ENCODE measurements around the gene SKAP2.

The SKAP2 gene

DNA sequence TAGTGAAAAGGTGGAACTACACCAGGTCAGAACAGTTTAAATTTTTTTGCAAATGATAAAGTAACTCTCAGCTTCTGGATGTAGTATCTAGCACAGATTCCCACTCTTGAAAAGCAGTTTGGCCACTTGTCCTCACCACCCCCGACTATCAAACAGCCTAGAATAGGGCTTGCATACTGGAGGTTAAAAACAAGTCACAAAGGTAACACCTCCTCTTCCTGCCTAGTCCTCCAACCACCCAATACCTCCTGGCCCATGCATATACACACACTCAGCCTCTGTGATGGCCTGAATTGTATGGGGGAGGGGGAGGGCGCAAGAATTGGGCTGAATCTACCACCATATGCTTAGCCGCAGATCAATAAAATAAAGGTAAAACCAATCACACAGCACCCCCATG is 5.7 kb downstream of the SKAP2 start:
- in situ Hi-C loops (cut with MboI; ENCODE audit: low sequenced_read_pairs, unreplicated experiment), result loop anchor here (10.0 kb wide), 1 partner anchor 296 kb away; the partner anchor contains the start of genes HOXA3 and HOXA7
- no peak for DNase-seq (ENCODE audit: low spot score)
- TF ChIP-seq, protein P1, sequence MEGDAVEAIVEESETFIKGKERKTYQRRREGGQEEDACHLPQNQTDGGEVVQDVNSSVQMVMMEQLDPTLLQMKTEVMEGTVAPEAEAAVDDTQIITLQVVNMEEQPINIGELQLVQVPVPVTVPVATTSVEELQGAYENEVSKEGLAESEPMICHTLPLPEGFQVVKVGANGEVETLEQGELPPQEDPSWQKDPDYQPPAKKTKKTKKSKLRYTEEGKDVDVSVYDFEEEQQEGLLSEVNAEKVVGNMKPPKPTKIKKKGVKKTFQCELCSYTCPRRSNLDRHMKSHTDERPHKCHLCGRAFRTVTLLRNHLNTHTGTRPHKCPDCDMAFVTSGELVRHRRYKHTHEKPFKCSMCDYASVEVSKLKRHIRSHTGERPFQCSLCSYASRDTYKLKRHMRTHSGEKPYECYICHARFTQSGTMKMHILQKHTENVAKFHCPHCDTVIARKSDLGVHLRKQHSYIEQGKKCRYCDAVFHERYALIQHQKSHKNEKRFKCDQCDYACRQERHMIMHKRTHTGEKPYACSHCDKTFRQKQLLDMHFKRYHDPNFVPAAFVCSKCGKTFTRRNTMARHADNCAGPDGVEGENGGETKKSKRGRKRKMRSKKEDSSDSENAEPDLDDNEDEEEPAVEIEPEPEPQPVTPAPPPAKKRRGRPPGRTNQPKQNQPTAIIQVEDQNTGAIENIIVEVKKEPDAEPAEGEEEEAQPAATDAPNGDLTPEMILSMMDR (IDR thresholded peaks at IDR 0.05; ENCODE audit: borderline replicate concordance, control extremely low read depth, extremely low read depth, insufficient read depth, missing control alignments), result no peak

DNA sequence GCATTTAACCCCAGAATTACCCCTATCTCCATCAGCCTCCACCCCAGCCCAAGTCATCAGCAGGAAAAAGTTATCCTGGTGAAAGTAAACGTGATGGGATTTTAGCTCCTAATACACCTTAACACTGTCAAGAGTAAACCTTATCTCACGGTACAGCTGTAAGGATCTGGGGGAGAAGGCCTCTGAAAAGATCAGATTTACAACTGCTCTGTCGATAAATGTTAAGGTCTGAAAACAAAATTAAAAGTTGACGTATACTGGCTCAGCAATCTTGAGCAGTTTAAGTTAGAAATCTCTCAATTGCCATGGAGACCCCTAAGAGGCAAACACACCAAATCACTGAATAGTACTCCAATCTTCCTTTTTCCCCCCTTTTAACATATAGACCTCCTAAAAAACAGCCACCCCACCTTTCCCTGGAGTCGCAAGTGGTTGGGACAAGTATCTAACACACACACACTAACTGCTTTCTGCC is 6.1 kb downstream of the SKAP2 start:
- TF ChIP-seq, protein P1 (IDR thresholded peaks at IDR 0.05; ENCODE audit: borderline replicate concordance, control extremely low read depth, extremely low read depth, insufficient read depth, missing control alignments), result no peak
- no peak for DNase-seq (ENCODE audit: low spot score)
- in situ Hi-C loops (cut with MboI; ENCODE audit: low sequenced_read_pairs, unreplicated experiment), result loop anchor here (10.0 kb wide), 1 partner anchor 297 kb away; the partner anchor contains the start of genes HOXA3 and HOXA7

DNA sequence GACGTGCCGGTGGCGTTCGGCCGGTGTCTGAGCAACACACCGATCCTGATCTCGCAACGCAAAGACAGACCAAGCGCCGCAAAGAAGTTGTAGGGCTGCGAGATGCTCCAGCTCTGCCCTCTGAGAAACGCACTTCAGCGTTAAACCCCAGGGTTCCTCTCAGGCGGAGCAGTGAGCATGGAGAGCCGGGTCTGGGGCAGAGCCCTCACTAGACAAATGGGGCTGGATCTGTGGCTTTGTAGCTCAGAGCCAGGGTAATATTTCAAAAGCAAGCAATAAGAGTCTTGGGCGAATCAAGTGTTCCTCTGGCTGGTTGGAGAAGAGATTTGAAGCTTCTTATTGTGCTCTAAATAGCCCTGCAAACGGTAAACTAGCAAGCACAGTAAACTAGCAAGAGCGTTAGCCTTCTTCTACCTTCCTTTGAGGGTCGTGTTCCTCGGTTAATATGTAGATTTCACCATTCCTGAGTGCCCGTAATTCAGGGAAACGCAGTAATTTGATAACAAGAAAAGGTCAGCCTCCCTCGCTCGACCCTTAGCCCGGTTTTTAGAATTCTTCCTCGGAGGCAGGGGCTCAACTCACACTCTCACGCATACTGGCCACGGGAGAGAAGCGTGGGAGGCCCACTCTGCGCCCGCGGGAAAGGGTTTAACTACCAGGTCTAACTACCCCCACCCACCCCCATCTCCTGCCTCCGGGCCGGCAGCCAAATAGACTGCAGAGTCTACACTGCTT is 6.7 kb downstream of the SKAP2 start:
- TF ChIP-seq, protein P1 (IDR thresholded peaks at IDR 0.05; ENCODE audit: borderline replicate concordance, control extremely low read depth, extremely low read depth, insufficient read depth, missing control alignments), result no peak
- in situ Hi-C loops (cut with MboI; ENCODE audit: low sequenced_read_pairs, unreplicated experiment), result loop anchor here (10.0 kb wide), 1 partner anchor 297 kb away; the partner anchor contains the start of genes HOXA3 and HOXA7
- DNase-seq (ENCODE audit: low spot score), result peak; percentile 13

DNA sequence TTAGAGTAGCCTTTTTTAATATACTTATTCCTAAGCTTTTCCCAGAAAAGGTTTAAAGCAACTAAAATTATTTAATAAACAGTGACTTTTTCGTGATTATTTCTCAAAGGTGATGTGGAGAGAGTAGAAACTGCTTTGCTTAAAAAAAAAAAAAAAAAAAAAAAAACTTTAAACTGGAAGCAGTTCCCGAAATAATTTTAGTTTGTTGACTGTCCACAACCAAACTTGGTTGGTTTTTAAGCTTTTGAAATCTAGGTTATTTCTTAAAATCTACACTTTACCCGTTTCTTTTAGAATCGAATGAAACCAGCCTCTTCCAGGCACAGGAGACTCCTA is 7.3 kb downstream of the SKAP2 start:
- TF ChIP-seq, protein P1 (IDR thresholded peaks at IDR 0.05; ENCODE audit: borderline replicate concordance, control extremely low read depth, extremely low read depth, insufficient read depth, missing control alignments), result no peak
- DNase-seq (ENCODE audit: low spot score), result no peak
- in situ Hi-C loops (cut with MboI; ENCODE audit: low sequenced_read_pairs, unreplicated experiment), result loop anchor here (10.0 kb wide), 1 partner anchor 298 kb away; the partner anchor contains the start of genes HOXA3 and HOXA7

DNA sequence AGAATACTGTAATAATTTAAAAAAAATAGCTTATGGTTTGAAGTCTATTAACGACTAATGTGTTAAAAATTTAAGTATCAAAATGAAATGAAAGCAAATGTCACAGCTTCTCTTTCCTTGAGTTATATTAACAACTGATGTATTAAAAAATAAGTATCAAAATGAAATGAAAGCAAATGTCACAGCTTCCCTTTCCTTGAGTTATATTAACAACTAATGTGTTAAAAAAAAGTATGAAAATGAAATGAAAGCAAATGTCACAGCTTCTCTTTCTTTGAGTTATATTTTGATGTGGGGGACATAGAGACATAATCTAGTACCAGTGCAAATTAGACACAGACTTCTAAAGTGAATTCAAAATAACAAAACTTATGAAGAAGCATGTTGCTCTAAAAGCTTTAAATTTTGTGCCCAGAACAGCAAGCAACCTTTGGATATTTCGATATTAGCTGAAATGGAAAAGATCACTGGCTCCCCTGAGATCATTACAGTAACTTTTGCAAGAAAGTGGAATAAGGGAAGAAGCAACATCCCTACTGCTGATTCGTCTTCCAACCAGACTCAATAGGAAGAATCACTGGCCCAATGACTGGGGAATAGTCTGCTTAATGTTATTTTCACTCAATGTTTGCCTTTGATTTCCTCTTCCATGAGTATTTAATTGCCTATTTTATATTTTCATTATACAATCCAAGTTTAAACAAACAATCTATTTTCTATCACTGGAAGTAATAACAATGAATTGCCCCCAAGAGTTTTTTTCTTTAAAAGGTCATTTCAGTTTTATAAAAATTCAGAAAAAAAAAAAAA is 8.0 kb downstream of the SKAP2 start:
- TF ChIP-seq, protein P1 (IDR thresholded peaks at IDR 0.05; ENCODE audit: borderline replicate concordance, control extremely low read depth, extremely low read depth, insufficient read depth, missing control alignments), result no peak
- no peak for DNase-seq (ENCODE audit: low spot score)
- in situ Hi-C loops (cut with MboI; ENCODE audit: low sequenced_read_pairs, unreplicated experiment), result loop anchor here (10.0 kb wide), 1 partner anchor 298 kb away; the partner anchor contains the start of genes HOXA3 and HOXA7

Data from GM13976 (cell line).